Measurements from ENCODE around the gene SFXN1.

The SFXN1 gene

GRCh38 chr5:175575301-175575700 lies 96.9 kb downstream of the SFXN1 start:
- DNase-seq (ENCODE audit: low read depth in 2 of 2) = no peak

GRCh38 chr5:175576096-175576495 lies 97.7 kb downstream of the SFXN1 start:
- DNase-seq (ENCODE audit: low read depth in 2 of 2) = no peak

- no peak for DNase-seq (ENCODE audit: low read depth in 2 of 2)
Observed at GRCh38 chr5:175576591-175576990, 98.2 kb downstream of the SFXN1 start.
